OCI-LY7 (cell line): ENCODE measurements around the gene TNS3. TPM values are rescaled to one million over a fixed set of nuclear protein-coding genes. Genes with fewer than 3 reads are reported as not detected.

Experiments
- BruUV-seq: library from RNA; stranded (reverse); fragments of 400-500 nt; replicated peaks from 2 replicates; lab custom pipeline; 2021; lab: Mats Ljungman, UMichigan
- CTCF ChIA-PET: fragments of 300-600 bp; sonication (Branson Sonifier 250); formaldehyde crosslinking; loops from one replicate; lab custom pipeline; 2022; ENCODE audit warnings: antibody characterized with exemption; ENCODE audit not compliant: unreplicated experiment; lab: Charles Lee
- POLR2A ChIA-PET: fragments of 300-600 bp; sonication (Branson Sonifier 250); formaldehyde crosslinking; loops from one replicate; lab custom pipeline; 2022; ENCODE audit warnings: antibody characterized with exemption; lab: Charles Lee
- DNase-seq: peaks from one replicate; pipeline ENCODE4 v3.0.0-alpha.2; 2015; ENCODE audit warnings: low spot score
- H2AFZ ChIP-seq: fragments of 200-600 bp; sonication (generic), shearing (Covaris generic); 2 replicates; pipeline ENCODE4 v1.6.1; 2014; ENCODE audit warnings: mild to moderate bottlenecking, antibody characterized with exemption, low read length, moderate library complexity
- H3K27ac ChIP-seq: fragments of 200-600 bp; sonication (generic); 2 replicates; pipeline ENCODE4 v1.5.1; 2014; ENCODE audit warnings: mixed run types, low read depth, mild to moderate bottlenecking, moderate library complexity, low read length, inconsistent platforms; ENCODE audit not compliant: poor library complexity, severe bottlenecking
- H3K36me3 ChIP-seq: fragments of 200-600 bp; sonication (generic); 2 replicates; pipeline ENCODE4 v1.6.1; 2014; ENCODE audit warnings: mild to moderate bottlenecking, antibody characterized with exemption, low read length, moderate library complexity, mixed read lengths; ENCODE audit not compliant: insufficient read depth
- H3K4me1 ChIP-seq: fragments of 200-600 bp; sonication (generic); 2 replicates; pipeline ENCODE4 v1.5.1; 2014; ENCODE audit warnings: mild to moderate bottlenecking, low read length; ENCODE audit not compliant: insufficient read depth, poor library complexity, severe bottlenecking
- H3K4me2 ChIP-seq: fragments of 200-600 bp; sonication (generic); 2 replicates; pipeline ENCODE4 v1.6.1; 2014; ENCODE audit warnings: mild to moderate bottlenecking, low read length
- H3K4me3 ChIP-seq: fragments of 200-600 bp; sonication (generic); 2 replicates; pipeline ENCODE4 v1.5.1; 2014; ENCODE audit warnings: mild to moderate bottlenecking, low read depth, low read length; ENCODE audit not compliant: poor library complexity, severe bottlenecking
- H3K79me2 ChIP-seq: fragments of 200-600 bp; sonication (generic); 2 replicates; pipeline ENCODE4 v1.6.1; 2016; ENCODE audit warnings: low read depth, mild to moderate bottlenecking, low read length, moderate library complexity, mixed read lengths; ENCODE audit not compliant: insufficient read depth
- H3K9me2 ChIP-seq: fragments of 200-600 bp; sonication (generic); 2 replicates; pipeline ENCODE4 v1.6.1; 2016; ENCODE audit warnings: mild to moderate bottlenecking, low read length, mixed read lengths; ENCODE audit not compliant: insufficient read depth
- H3K9me3 ChIP-seq: fragments of 200-600 bp; sonication (generic); 2 replicates; pipeline ENCODE4 v1.6.1; 2014; ENCODE audit warnings: mild to moderate bottlenecking, mixed run types, low read length, mixed read lengths
- H4K20me1 ChIP-seq: fragments of 200-600 bp; sonication (generic); 2 replicates; pipeline ENCODE4 v1.6.1; 2014; ENCODE audit warnings: mild to moderate bottlenecking, antibody characterized with exemption, low read length, moderate library complexity, mixed read lengths; ENCODE audit not compliant: insufficient read depth
- EZH2phosphoT487 ChIP-seq: fragments of 200-600 bp; sonication (generic); IDR thresholded peaks from 2 replicates; pipeline ENCODE4 v1.6.1; 2018; ENCODE audit warnings: low read depth, borderline replicate concordance, mild to moderate bottlenecking, mixed run types, antibody characterized with exemption, low read length, moderate library complexity, mixed read lengths
- intact Hi-C: fragments of 100-400 bp; cut with micrococcal nuclease; formaldehyde crosslinking; loops from one replicate; pipeline ENCODE4 v1.10.0; 2022; ENCODE audit not compliant: unreplicated experiment
- total RNA-seq, 2 experiments: library from RNA; depleted of rRNA in 1 of 2; stranded (reverse); fragments of >200 nt in 1 of 2; shearing (Covaris generic) in 1 of 2; gene quantifications; 2 replicates each; pipeline ENCODE4 v1.2.3, GENCODE V29; 2014 to 2022
- TF ChIP-seq, protein P1 (sequence below): fragments of 200-600 bp; sonication (generic); conservative IDR thresholded peaks from 2 replicates; pipeline ENCODE4 v1.5.1; 2014; ENCODE audit warnings: mild to moderate bottlenecking, antibody characterized with exemption, low read length, moderate library complexity, mixed read lengths

TNS3 gene
- total RNA-seq, 2 experiments from 2014 or later = 9.5 to 42.1 TPM

- no peak overlapping the region for H2AFZ ChIP-seq
- H3K9me3 ChIP-seq = no peaks in the 10 kb centered on the region
- H3K4me1 ChIP-seq = no peaks in the 10 kb centered on the region
- POLR2A ChIA-PET = interaction anchor here (0.8 kb wide), 1 partner anchor 46 kb away, joined by 3 read pairs; no protein-coding TSS in a partner anchor
- no peaks in the 10 kb centered on the region for H3K36me3 ChIP-seq
- no peak overlapping the region for H3K27ac ChIP-seq
- TF ChIP-seq, protein P1, sequence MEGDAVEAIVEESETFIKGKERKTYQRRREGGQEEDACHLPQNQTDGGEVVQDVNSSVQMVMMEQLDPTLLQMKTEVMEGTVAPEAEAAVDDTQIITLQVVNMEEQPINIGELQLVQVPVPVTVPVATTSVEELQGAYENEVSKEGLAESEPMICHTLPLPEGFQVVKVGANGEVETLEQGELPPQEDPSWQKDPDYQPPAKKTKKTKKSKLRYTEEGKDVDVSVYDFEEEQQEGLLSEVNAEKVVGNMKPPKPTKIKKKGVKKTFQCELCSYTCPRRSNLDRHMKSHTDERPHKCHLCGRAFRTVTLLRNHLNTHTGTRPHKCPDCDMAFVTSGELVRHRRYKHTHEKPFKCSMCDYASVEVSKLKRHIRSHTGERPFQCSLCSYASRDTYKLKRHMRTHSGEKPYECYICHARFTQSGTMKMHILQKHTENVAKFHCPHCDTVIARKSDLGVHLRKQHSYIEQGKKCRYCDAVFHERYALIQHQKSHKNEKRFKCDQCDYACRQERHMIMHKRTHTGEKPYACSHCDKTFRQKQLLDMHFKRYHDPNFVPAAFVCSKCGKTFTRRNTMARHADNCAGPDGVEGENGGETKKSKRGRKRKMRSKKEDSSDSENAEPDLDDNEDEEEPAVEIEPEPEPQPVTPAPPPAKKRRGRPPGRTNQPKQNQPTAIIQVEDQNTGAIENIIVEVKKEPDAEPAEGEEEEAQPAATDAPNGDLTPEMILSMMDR = no peak
- TF ChIP-seq EZH2phosphoT487 = no peak
- CTCF ChIA-PET = no interaction called here
- no peak overlapping the region for H3K4me2 ChIP-seq
- no peaks in the 10 kb centered on the region for H4K20me1 ChIP-seq
- no peaks in the 10 kb centered on the region for H3K9me2 ChIP-seq
- no peak for DNase-seq
- no TSS peak for BruUV-seq
- intact Hi-C loops = no loop called here
- no peaks in the 10 kb centered on the region for H3K79me2 ChIP-seq
- no peak overlapping the region for H3K4me3 ChIP-seq
Observed at GRCh38 chr7:47506382-47507339, 75.2 kb downstream of the TNS3 start.

- H3K4me2 ChIP-seq = no peak overlapping the region
- no peak for TF ChIP-seq EZH2phosphoT487
- TF ChIP-seq, protein P1 = no peak
- no peak overlapping the region for H2AFZ ChIP-seq
- H3K79me2 ChIP-seq = no peaks in the 10 kb centered on the region
- H3K9me3 ChIP-seq = no peaks in the 10 kb centered on the region
- DNase-seq = no peak
- intact Hi-C loops = no loop called here
- peaks cover 1% of the 10 kb centered on the region for H3K4me1 ChIP-seq
- no TSS peak for BruUV-seq
- no peak overlapping the region for H3K27ac ChIP-seq
- no peak overlapping the region for H3K4me3 ChIP-seq
- H4K20me1 ChIP-seq = no peaks in the 10 kb centered on the region
- CTCF ChIA-PET = no interaction called here
- H3K9me2 ChIP-seq = no peaks in the 10 kb centered on the region
- POLR2A ChIA-PET = no interaction called here
- no peaks in the 10 kb centered on the region for H3K36me3 ChIP-seq
Observed at GRCh38 chr7:47505312-47506007, 76.5 kb downstream of the TNS3 start.
